OCI-LY1 (cell line): ENCODE results near the gene TET2.

Experiments used
- H2AFZ ChIP-seq: fragments of 200-600 bp; sonication (generic), shearing (Covaris generic); 2 replicates; pipeline ENCODE4 v1.6.0; 2014; ENCODE audit warnings: antibody characterized with exemption, mild to moderate bottlenecking, low read length
- H3F3A ChIP-seq: fragments of 200-600 bp; sonication (generic), shearing (Covaris generic); 2 replicates; pipeline ENCODE4 v1.6.0; 2014; ENCODE audit warnings: mild to moderate bottlenecking, antibody characterized with exemption, low read length, moderate library complexity; ENCODE audit not compliant: insufficient read depth
- H3K27ac ChIP-seq: fragments of 200-600 bp; sonication (generic); 2 replicates; pipeline ENCODE4 v1.5.1; 2014; ENCODE audit warnings: low read length, mixed run types, mild to moderate bottlenecking, low read depth; ENCODE audit not compliant: poor library complexity, severe bottlenecking
- H3K27me3 ChIP-seq: fragments of 200-600 bp; sonication (generic); 2 replicates; pipeline ENCODE4 v1.6.0; 2014; ENCODE audit warnings: antibody characterized with exemption, mild to moderate bottlenecking, low read length, moderate library complexity; ENCODE audit not compliant: insufficient read depth
- H3K36me3 ChIP-seq: fragments of 200-600 bp; sonication (generic); 2 replicates; pipeline ENCODE4 v1.6.1; 2014; ENCODE audit warnings: mild to moderate bottlenecking, antibody characterized with exemption, low read length, moderate library complexity, mixed read lengths; ENCODE audit not compliant: insufficient read depth
- H3K4me1 ChIP-seq: fragments of 200-600 bp; sonication (generic); 2 replicates; pipeline ENCODE4 v1.5.1; 2014; ENCODE audit warnings: mild to moderate bottlenecking, low read length, moderate library complexity; ENCODE audit not compliant: insufficient read depth, severe bottlenecking
- H3K4me2 ChIP-seq: fragments of 200-600 bp; sonication (generic), shearing (Covaris generic); 2 replicates; pipeline ENCODE4 v1.6.1; 2014; ENCODE audit warnings: low read length
- H3K4me3 ChIP-seq: fragments of 200-600 bp; sonication (generic); 2 replicates; pipeline ENCODE4 v1.5.1; 2014; ENCODE audit warnings: low read length, low read depth, mild to moderate bottlenecking, mixed read lengths; ENCODE audit not compliant: poor library complexity, severe bottlenecking
- H3K79me2 ChIP-seq: fragments of 200-600 bp; shearing (Covaris generic); 2 replicates; pipeline ENCODE4 v1.6.1; 2016; ENCODE audit warnings: mixed run types, low read length, mixed read lengths; ENCODE audit not compliant: insufficient read depth
- H3K9ac ChIP-seq: fragments of 200-600 bp; sonication (generic), shearing (Covaris generic); 2 replicates; pipeline ENCODE4 v1.6.1; 2014; ENCODE audit warnings: mild to moderate bottlenecking, low read length, mixed read lengths
- H3K9me2 ChIP-seq: fragments of 200-600 bp; sonication (generic), shearing (Covaris generic); 2 replicates; pipeline ENCODE4 v1.6.1; 2014; ENCODE audit warnings: low read depth, mild to moderate bottlenecking, low read length, mixed read lengths
- H3K9me3 ChIP-seq: fragments of 200-600 bp; shearing (Covaris generic); 2 replicates; pipeline ENCODE4 v1.6.1; 2014; ENCODE audit warnings: low read length, mixed read lengths
- H4K20me1 ChIP-seq: fragments of 200-600 bp; sonication (generic), shearing (Covaris generic); 2 replicates; pipeline ENCODE4 v1.6.0; 2016; ENCODE audit warnings: mild to moderate bottlenecking, low read length; ENCODE audit not compliant: insufficient read depth
- CTCF ChIP-seq: fragments of 200-600 bp; sonication (generic), shearing (Covaris generic); IDR thresholded peaks from 2 replicates; pipeline ENCODE4 v1.5.1; 2017; ENCODE audit warnings: mild to moderate bottlenecking, antibody characterized with exemption, low read length, moderate library complexity, mixed read lengths
- EZH2 ChIP-seq: fragments of 200-600 bp; sonication (generic), shearing (Covaris generic); IDR thresholded peaks from 2 replicates; pipeline ENCODE4 v1.8.0; 2017; ENCODE audit warnings: borderline replicate concordance, mixed run types, mild to moderate bottlenecking, antibody characterized with exemption, low read length, moderate library complexity, mixed read lengths

Gene TET2

GRCh38 chr4:105147553-105148161 lies 981 bp downstream of the TET2 start:
- Histone ChIP-seq H3K27me3 (no peaks in the 10 kb centered on the region), H3K79me2 (no peaks in the 10 kb centered on the region), H3K9ac (peak overlapping the region; percentile 83), H4K20me1 (no peaks in the 10 kb centered on the region), H3K4me2 (peak overlapping the region; percentile 97), H2AFZ (peak overlapping the region; percentile 64), H3K4me1 (peaks cover 24% of the 10 kb centered on the region), H3K36me3 (no peaks in the 10 kb centered on the region), H3K4me3 (peak overlapping the region; percentile 79), H3K27ac (no peak overlapping the region), H3K9me3 (no peaks in the 10 kb centered on the region), H3K9me2 (no peaks in the 10 kb centered on the region), H3F3A (no peaks in the 10 kb centered on the region)
- no peak for TF ChIP-seq CTCF
- TF ChIP-seq EZH2 = no peak

GRCh38 chr4:105148356-105148755 lies 1.7 kb downstream of the TET2 start:
- TF ChIP-seq CTCF = no peak
- no peak for TF ChIP-seq EZH2
- no peaks in the 10 kb centered on the region; the same call in 1 of the 2 replicates for H3K9me3 ChIP-seq
- no peaks in the 10 kb centered on the region for H3K36me3 ChIP-seq
- no peaks in the 10 kb centered on the region for H3K79me2 ChIP-seq
- H3K9ac ChIP-seq = peak overlapping the region; percentile 83; the same call in 1 of the 2 replicates
- H3K9me2 ChIP-seq = no peaks in the 10 kb centered on the region
- peak overlapping the region; percentile 97 for H3K4me2 ChIP-seq
- no peak overlapping the region for H2AFZ ChIP-seq
- no peaks in the 10 kb centered on the region for H4K20me1 ChIP-seq
- peak overlapping the region; percentile 79 for H3K4me3 ChIP-seq
- H3K4me1 ChIP-seq = peaks cover 24% of the 10 kb centered on the region
- H3F3A ChIP-seq = no peaks in the 10 kb centered on the region
- no peaks in the 10 kb centered on the region for H3K27me3 ChIP-seq
- H3K27ac ChIP-seq = no peak overlapping the region

GRCh38 chr4:105148776-105149175 lies 2.1 kb downstream of the TET2 start:
- no peak overlapping the region for H2AFZ ChIP-seq
- peak overlapping the region; percentile 97 for H3K4me2 ChIP-seq
- H3F3A ChIP-seq = no peaks in the 10 kb centered on the region
- TF ChIP-seq EZH2 = no peak
- no peak for TF ChIP-seq CTCF
- no peak overlapping the region for H3K27ac ChIP-seq
- no peaks in the 10 kb centered on the region; the same call in 1 of the 2 replicates for H3K9me3 ChIP-seq
- no peaks in the 10 kb centered on the region for H3K36me3 ChIP-seq
- no peaks in the 10 kb centered on the region for H3K9me2 ChIP-seq
- H4K20me1 ChIP-seq = no peaks in the 10 kb centered on the region
- no peaks in the 10 kb centered on the region for H3K27me3 ChIP-seq
- H3K4me3 ChIP-seq = no peak overlapping the region
- no peak overlapping the region for H3K9ac ChIP-seq
- no peaks in the 10 kb centered on the region for H3K79me2 ChIP-seq
- peaks cover 24% of the 10 kb centered on the region for H3K4me1 ChIP-seq
